T-helper 1 cell treated with Interleukin-12 subunit alpha and Interleukin-12 subunit beta and Interleukin-4 antibody, amounts not matched to agents 30 ng/mL and 1 ng/mL, for 36 hours (primary cell): ENCODE measurements around the gene TRABD2A. TPM values are rescaled to one million over a fixed set of nuclear protein-coding genes. Genes with fewer than 3 reads are reported as not detected.
"Not testable (repeated sequence)": the region's sequence is repeated elsewhere in the genome, so short reads cannot be mapped to it uniquely, and the experiment has no call there.

ENCODE experiments used
- intact Hi-C: fragments of 100-400 bp; cut with micrococcal nuclease; formaldehyde crosslinking; loops from one replicate; pipeline ENCODE4 v1.15.1; 2024
- total RNA-seq: library from RNA; stranded (reverse); gene quantifications from 2 replicates; pipeline ENCODE4 v1.2.3, GENCODE V29; 2022

Gene TRABD2A
- total RNA-seq, 1 donor from 2014 or later, result 66.6 TPM

GRCh38 chr2:84793641-84794040 lies 87.2 kb downstream of the TRABD2A start:
- intact Hi-C loops, result no loop called here

DNA sequence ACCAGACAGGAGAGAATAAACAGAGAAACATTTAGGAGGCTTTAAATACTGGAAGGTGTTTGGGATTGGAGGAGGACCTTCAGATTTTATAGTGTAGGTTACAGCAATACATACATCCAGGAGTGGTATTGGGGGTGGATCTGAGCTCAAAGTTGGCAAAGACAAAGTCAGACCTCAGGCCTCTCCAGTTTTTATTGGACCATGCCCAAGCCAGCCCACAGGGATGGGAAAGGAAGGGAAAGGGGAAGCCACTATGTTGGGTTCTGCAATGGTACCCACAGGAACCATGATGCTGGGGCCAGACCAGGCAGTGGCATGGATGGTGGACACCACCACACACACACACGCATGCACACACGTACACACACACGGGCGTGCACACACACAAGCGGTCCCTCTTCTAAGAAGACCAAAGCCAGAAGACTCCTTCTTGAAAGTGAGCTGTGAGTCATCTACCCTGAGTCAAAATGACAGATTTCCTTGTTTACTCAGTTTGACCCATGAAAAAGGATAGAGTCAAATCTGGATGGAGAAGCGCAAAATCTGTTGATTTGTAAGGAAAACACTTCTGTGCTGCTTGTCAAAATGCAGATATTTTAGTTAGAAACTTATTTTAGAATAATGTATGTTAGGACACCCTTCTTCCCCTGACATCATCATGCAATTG lies 87.9 kb downstream of the TRABD2A start:
- intact Hi-C loops, result no loop called here

GRCh38 chr2:84788498-84788897 lies 92.4 kb downstream of the TRABD2A start:
- intact Hi-C loops, result no loop called here

DNA sequence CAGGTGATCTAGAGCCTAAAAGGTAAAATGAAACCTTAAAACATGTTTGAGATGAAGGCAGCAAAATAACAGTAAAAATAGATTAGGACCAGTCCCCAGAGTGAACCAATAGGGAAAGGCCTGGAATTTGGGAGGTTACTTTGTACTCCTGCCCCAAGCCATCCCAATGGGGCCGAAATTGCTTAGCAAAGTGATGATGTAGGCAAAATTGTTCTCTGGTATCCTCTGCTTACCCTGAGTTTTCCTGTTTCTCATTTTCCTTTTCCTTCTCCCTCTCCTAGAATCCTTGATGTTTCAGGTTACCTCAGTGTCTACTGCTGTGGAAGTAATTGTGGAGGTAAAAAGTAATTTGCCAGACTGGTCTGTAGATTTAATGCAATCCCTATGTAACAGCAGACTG lies 92.9 kb downstream of the TRABD2A start:
- intact Hi-C loops, result no loop called here

DNA sequence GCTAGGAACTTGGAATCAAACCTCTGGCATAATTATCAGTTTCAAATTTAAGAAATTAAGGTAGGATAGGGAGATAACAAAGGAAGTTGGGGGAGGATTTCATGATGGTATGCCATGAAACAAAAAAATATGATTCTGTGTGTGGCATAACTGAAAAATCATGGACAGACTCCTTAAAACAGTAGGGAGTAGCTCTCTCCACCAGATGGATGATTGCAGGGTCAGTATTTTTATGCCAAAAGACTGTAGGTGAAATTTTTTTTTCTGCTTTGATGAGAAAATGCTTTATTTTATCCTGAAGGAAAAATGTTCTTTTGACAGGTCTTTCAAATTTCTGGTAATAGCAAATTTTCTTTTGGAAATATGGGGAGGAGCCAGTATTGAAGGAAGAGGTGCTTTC lies 94.3 kb downstream of the TRABD2A start:
- intact Hi-C loops, result no loop called here

DNA sequence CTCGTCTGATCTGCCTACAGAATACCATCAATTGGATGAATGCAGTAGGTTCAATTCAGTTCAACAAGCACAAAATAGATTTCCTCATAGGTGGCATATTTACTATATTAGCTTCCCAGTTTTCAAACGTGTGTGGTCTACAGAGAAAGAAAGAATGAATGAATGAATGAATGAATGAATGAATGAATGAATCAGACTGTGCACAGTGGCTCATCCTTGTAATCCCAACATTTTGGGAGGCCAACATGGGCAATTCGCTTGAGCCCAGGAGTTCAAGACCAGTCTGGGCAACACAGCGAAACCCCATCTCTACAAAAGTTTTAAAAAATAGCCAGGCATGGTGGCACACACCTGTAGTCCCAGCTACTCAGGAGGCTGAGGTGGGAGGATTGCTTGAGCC lies 94.9 kb downstream of the TRABD2A start:
- intact Hi-C loops, result no loop called here

DNA sequence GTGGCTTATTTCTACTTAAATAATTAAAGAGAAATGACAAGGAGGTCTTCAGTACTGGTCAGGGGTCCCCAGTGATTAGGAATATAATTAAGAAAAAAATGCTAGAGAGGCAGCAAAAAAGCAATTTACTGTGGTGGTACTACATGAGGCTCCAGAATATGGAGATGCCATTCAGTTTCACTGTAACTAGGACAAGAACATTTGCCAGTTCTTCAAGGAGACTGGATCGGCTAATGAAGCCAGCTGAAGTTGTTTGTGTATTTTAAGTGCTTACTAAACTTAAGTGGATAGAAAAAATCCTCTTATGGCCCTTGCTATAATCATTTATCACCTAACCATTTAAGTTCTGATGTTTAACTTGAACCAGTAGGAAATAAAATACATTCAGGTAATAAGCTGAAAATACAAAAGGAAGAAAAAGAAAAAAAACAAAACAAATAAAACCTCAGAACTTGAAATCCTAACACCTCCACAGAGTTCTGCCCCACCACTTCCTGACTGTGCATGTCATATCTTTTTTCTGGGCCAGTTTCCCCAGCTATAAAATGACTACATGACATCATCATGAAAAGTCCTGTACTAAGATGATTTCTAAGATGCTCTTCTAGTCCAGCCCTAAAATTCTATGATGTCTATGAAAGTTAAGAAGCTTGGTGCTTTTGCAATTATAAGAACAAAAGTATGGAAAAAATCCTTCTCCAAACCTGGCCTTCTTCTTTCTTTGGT lies 98.0 kb downstream of the TRABD2A start:
- intact Hi-C loops, result loop anchor here (1.0 to 2.0 kb wide), 14 partner anchors 14 to 288 kb away; partner anchors contain the start of gene TRABD2A

- intact Hi-C loops, result loop anchor here (1.0 to 2.0 kb wide), 13 partner anchors 15 to 287 kb away; partner anchors contain the start of gene TRABD2A
Measured at GRCh38 chr2:84781942-84782716, 98.8 kb downstream of the TRABD2A start.

GRCh38 chr2:84779781-84780180 lies 101.1 kb downstream of the TRABD2A start:
- intact Hi-C loops, result no loop called here

GRCh38 chr2:84778911-84779690 lies 101.8 kb downstream of the TRABD2A start:
- intact Hi-C loops, result no loop called here

DNA sequence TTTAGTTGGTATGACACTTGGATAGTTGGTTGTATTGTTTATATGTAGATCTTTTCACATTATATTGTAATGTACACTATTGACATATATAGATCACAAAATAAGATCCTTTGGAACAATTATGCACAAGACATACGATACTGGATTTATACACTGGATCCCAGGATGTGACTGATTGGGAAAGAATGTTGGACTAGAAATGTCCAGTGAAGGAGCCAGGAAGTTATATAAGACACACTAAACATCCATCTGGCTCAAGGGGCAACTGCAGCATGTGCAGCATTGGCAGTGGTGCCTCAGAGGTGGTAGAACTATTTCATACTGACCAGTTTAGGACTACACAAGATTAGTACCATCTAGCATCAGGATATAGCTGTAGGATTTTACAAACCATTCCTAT lies 104.9 kb downstream of the TRABD2A start:
- intact Hi-C loops, result no loop called here

DNA sequence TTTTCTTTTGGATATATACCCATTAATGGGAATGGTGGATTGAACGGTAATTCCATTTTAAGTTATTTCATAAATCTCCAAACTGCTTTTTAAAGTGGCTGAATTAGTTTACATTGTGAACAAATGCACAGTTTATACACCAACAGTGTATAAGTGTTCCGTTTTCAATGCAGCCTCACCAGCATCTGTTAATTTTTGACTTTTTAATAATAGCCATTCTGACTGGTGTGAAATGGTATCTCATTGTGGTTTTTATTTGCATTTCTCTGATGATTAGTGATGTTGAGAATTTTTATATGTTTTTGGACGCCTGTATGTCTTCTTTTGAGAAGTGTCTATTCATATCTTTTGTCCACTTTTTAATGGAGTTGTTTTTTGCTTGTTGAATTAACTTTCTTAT lies 107.3 kb downstream of the TRABD2A start:
- intact Hi-C loops, result not testable (repeated sequence)

Other genes with a start within 250 kb of the TRABD2A start
- gene TMSB10, start 24.6 kb upstream of the TRABD2A start, total RNA-seq, result 5,889 and 5,918 TPM in 2 replicates
- 88.0 and 89.7 TPM in 2 replicates for gene KCMF1, start 90.1 kb upstream of the TRABD2A start, total RNA-seq